DND-41 (cell line): ENCODE data around the gene AGAP1.

Source experiments
- ATAC-seq: fragments of 200-7000 bp; cut with Tn5 transposase; 3 replicates; pipeline ENCODE4 v1.9.1; 2021; ENCODE audit warnings: low read depth; ENCODE audit not compliant: insufficient read depth
- DNase-seq: peaks from one replicate; pipeline ENCODE4 v3.0.0-alpha.2; 2020
- H2AFZ ChIP-seq: 2 replicates; pipeline ENCODE4 v1.6.0; 2012; ENCODE audit warnings: low read depth, low read length
- H3K27ac ChIP-seq: 2 replicates; pipeline ENCODE4 v1.5.1; 2012; ENCODE audit warnings: low read length, inconsistent platforms
- H3K27me3 ChIP-seq: fragments of 200-600 bp; sonication (generic); 2 replicates; pipeline ENCODE4 v1.6.0; 2012; ENCODE audit warnings: low read length, mild to moderate bottlenecking, inconsistent platforms; ENCODE audit not compliant: insufficient read depth, poor library complexity
- H3K36me3 ChIP-seq: 2 replicates; pipeline ENCODE4 v1.5.1; 2012; ENCODE audit warnings: low read length, inconsistent platforms; ENCODE audit not compliant: insufficient read depth
- H3K4me1 ChIP-seq: 2 replicates; pipeline ENCODE4 v1.5.1; 2012; ENCODE audit warnings: mild to moderate bottlenecking, low read length; ENCODE audit not compliant: insufficient read depth
- H3K4me2 ChIP-seq: 2 replicates; pipeline ENCODE4 v1.6.0; 2012; ENCODE audit warnings: mild to moderate bottlenecking, moderate library complexity, low read length, inconsistent platforms; ENCODE audit not compliant: insufficient read depth
- H3K4me3 ChIP-seq, 2 experiments: fragments of 200-600 bp in 1 of 2; shearing (Covaris generic) in 1 of 2; 2 replicates each; pipeline ENCODE4 v1.5.1; 2012 to 2016; ENCODE audit warnings: inconsistent platforms in 2 of 2, low read length in 2 of 2, mild to moderate bottlenecking in 2 of 2, low read depth in 1 of 2, moderate library complexity in 1 of 2
- H3K79me2 ChIP-seq: 2 replicates; pipeline ENCODE4 v1.6.0; 2012; ENCODE audit warnings: low read length, inconsistent platforms; ENCODE audit not compliant: insufficient read depth
- H3K9ac ChIP-seq: 2 replicates; pipeline ENCODE4 v1.6.0; 2012; ENCODE audit warnings: low read depth, mild to moderate bottlenecking, inconsistent platforms, low read length, moderate library complexity
- H3K9me3 ChIP-seq: 2 replicates; pipeline ENCODE4 v1.5.1; 2012; ENCODE audit warnings: low read length, moderate library complexity, mild to moderate bottlenecking, inconsistent platforms; ENCODE audit not compliant: insufficient read depth, severe bottlenecking
- H4K20me1 ChIP-seq: 2 replicates; pipeline ENCODE4 v1.6.0; 2012; ENCODE audit warnings: low read length; ENCODE audit not compliant: insufficient read depth
- CTCF ChIP-seq: IDR thresholded peaks from 2 replicates; pipeline ENCODE4 v1.5.1; 2012; ENCODE audit warnings: borderline replicate concordance, low read length, moderate library complexity, mild to moderate bottlenecking; ENCODE audit not compliant: poor library complexity, severe bottlenecking; ENCODE audit errors: extremely low read depth
- EZH2 ChIP-seq: IDR thresholded peaks from 3 replicates; pipeline ENCODE4 v1.6.1; 2012; ENCODE audit warnings: borderline replicate concordance, low read depth, mild to moderate bottlenecking, moderate library complexity, low read length, inconsistent platforms; ENCODE audit not compliant: severe bottlenecking

AGAP1 gene

GRCh38 chr2:235999011-235999410 lies 505.2 kb downstream of the AGAP1 start:
- no peak for TF ChIP-seq EZH2
- TF ChIP-seq CTCF = no peak
- no peaks in the 10 kb centered on the region for H3K27me3 ChIP-seq
- no peaks in the 10 kb centered on the region for H3K4me1 ChIP-seq
- no peaks in the 10 kb centered on the region for H3K9me3 ChIP-seq
- DNase-seq (no peak), ATAC-seq (no peak)
- no peaks in the 10 kb centered on the region for H3K79me2 ChIP-seq
- H2AFZ ChIP-seq = no peak overlapping the region
- no peak overlapping the region for H3K4me3 ChIP-seq
- H3K9ac ChIP-seq = no peak overlapping the region
- no peak overlapping the region for H3K27ac ChIP-seq
- no peaks in the 10 kb centered on the region for H4K20me1 ChIP-seq
- no peak overlapping the region for H3K4me2 ChIP-seq
- H3K36me3 ChIP-seq = no peaks in the 10 kb centered on the region

GRCh38 chr2:236001166-236001828 lies 507.5 kb downstream of the AGAP1 start:
- H3K9ac ChIP-seq = no peak overlapping the region
- H3K27ac ChIP-seq = no peak overlapping the region
- H3K27me3 ChIP-seq = no peaks in the 10 kb centered on the region
- H3K36me3 ChIP-seq = no peaks in the 10 kb centered on the region
- ATAC-seq = no peak
- H3K9me3 ChIP-seq = no peaks in the 10 kb centered on the region
- no peak overlapping the region for H3K4me3 ChIP-seq
- DNase-seq = peak; percentile 6
- H2AFZ ChIP-seq = no peak overlapping the region
- no peaks in the 10 kb centered on the region for H4K20me1 ChIP-seq
- TF ChIP-seq CTCF (no peak), EZH2 (no peak)
- H3K4me1 ChIP-seq = no peaks in the 10 kb centered on the region
- no peak overlapping the region for H3K4me2 ChIP-seq
- H3K79me2 ChIP-seq = no peaks in the 10 kb centered on the region

GRCh38 chr2:236001854-236002253 lies 508.0 kb downstream of the AGAP1 start:
- no peak overlapping the region for H3K4me3 ChIP-seq
- no peak overlapping the region for H3K9ac ChIP-seq
- H3K4me1 ChIP-seq = no peaks in the 10 kb centered on the region
- H3K27ac ChIP-seq = no peak overlapping the region
- no peaks in the 10 kb centered on the region for H3K9me3 ChIP-seq
- no peaks in the 10 kb centered on the region for H3K36me3 ChIP-seq
- H3K4me2 ChIP-seq = no peak overlapping the region
- H4K20me1 ChIP-seq = no peaks in the 10 kb centered on the region
- no peak for DNase-seq
- ATAC-seq = no peak
- no peaks in the 10 kb centered on the region for H3K27me3 ChIP-seq
- no peak for TF ChIP-seq EZH2
- TF ChIP-seq CTCF = no peak
- no peak overlapping the region for H2AFZ ChIP-seq
- no peaks in the 10 kb centered on the region for H3K79me2 ChIP-seq
